Cardiac muscle cell (in vitro differentiated cells and primary cell): ENCODE results near the gene CSNK1G3. TPM values are rescaled to one million over a fixed set of nuclear protein-coding genes. Genes with fewer than 3 reads are reported as not detected.

Experiments used
- DNase-seq, 2 donors: peaks; one replicate each; pipeline versions ENCODE4 v3.0.0 to v3.0.0-alpha.2; 2010 to 2017; ENCODE audit warnings: low read depth in 1 of 2, low spot score in 1 of 2
- H3K27ac ChIP-seq: fragments of 200-600 bp; sonication (generic); 2 replicates; pipeline ENCODE4 v1.5.1; 2016
- H3K27me3 ChIP-seq: fragments of 200-600 bp; sonication (generic); 2 replicates; pipeline ENCODE4 v1.6.0; 2016; ENCODE audit warnings: control low read depth
- H3K36me3 ChIP-seq: fragments of 200-600 bp; sonication (generic); 2 replicates; pipeline ENCODE4 v1.5.1; 2016; ENCODE audit warnings: control low read depth
- H3K4me1 ChIP-seq: fragments of 200-600 bp; sonication (generic); 2 replicates; pipeline ENCODE4 v1.8.1; 2017; ENCODE audit warnings: low read depth, mild to moderate bottlenecking, mixed run types
- H3K4me3 ChIP-seq: fragments of 200-600 bp; sonication (generic); 2 replicates; pipeline ENCODE4 v1.5.1; 2016; ENCODE audit warnings: mild to moderate bottlenecking
- H3K9me3 ChIP-seq: fragments of 200-600 bp; sonication (generic); 2 replicates; pipeline ENCODE4 v1.5.1; 2017; ENCODE audit warnings: low read depth, mild to moderate bottlenecking, control low read depth
- polyA plus RNA-seq: library from polyadenylated mRNA; unstranded; fragments of >200 nt; fragmentation: Nextera tagmentation; extraction: Ambion mirVana; gene quantifications from 2 replicates; pipeline ENCODE4 v1.2.1, GENCODE V29; 2016
- total RNA-seq: library from RNA; depleted of rRNA; stranded (reverse); fragments of >200 nt; gene quantifications from 2 replicates; pipeline ENCODE4 v1.2.3, GENCODE V29; 2016
- TF ChIP-seq, protein P1 (sequence below): IDR thresholded peaks from 2 replicates; pipeline ENCODE4 v1.5.1; 2012; ENCODE audit warnings: low read depth, mild to moderate bottlenecking, low read length

The CSNK1G3 gene
- total and polyA plus RNA-seq, 2 experiments from 2014 or later, result 22.1 to 33.4 TPM

DNA sequence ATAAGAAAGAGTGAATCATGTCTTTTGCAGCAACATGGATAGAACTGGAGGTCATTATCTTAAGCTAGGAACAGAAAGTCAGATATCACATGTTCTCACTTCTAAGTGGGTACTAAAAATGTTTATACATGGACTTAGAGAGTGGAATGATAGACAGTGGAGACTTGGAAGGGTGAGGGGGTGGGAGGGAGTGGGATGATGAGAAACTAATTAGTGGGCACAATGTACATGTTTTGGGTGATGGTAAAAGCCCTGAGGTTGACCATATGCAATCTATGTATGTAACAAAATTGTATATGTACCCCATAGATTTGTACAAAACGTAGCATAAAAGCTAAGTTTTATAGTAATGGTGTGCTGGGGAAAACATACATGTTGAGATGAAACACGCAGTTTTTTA lies 25.3 kb downstream of the CSNK1G3 start:
- H3K9me3 ChIP-seq, result no peaks in the 10 kb centered on the region
- no peaks in the 10 kb centered on the region for H3K27me3 ChIP-seq
- H3K36me3 ChIP-seq, result no peaks in the 10 kb centered on the region
- H3K4me3 ChIP-seq, result no peak overlapping the region
- DNase-seq, result no peak
- no peaks in the 10 kb centered on the region for H3K4me1 ChIP-seq
- H3K27ac ChIP-seq, result no peak overlapping the region
- TF ChIP-seq, protein P1, sequence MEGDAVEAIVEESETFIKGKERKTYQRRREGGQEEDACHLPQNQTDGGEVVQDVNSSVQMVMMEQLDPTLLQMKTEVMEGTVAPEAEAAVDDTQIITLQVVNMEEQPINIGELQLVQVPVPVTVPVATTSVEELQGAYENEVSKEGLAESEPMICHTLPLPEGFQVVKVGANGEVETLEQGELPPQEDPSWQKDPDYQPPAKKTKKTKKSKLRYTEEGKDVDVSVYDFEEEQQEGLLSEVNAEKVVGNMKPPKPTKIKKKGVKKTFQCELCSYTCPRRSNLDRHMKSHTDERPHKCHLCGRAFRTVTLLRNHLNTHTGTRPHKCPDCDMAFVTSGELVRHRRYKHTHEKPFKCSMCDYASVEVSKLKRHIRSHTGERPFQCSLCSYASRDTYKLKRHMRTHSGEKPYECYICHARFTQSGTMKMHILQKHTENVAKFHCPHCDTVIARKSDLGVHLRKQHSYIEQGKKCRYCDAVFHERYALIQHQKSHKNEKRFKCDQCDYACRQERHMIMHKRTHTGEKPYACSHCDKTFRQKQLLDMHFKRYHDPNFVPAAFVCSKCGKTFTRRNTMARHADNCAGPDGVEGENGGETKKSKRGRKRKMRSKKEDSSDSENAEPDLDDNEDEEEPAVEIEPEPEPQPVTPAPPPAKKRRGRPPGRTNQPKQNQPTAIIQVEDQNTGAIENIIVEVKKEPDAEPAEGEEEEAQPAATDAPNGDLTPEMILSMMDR, result no peak

DNA sequence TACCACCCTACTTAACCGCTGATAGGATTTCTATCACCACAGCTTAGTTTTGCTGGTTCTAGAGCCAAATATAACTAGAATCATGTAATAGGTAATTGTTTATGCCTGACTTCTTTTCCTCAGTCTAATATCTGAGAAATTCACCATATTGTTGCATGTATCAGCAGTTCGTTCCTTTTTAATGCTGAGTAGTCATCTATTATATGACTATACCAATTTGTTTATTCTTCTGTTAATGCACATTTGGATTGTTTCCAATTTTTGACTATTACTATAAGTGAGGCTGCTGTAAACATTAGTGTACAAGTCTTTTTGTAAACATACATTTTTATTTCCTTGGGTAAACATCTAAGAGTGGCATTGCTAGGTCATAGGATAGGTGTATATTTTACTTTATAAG lies 25.9 kb downstream of the CSNK1G3 start:
- Histone ChIP-seq H3K4me1 (no peaks in the 10 kb centered on the region), H3K9me3 (no peaks in the 10 kb centered on the region), H3K36me3 (no peaks in the 10 kb centered on the region), H3K27me3 (no peaks in the 10 kb centered on the region), H3K4me3 (no peak overlapping the region), H3K27ac (no peak overlapping the region)
- no peak for DNase-seq
- TF ChIP-seq, protein P1, result no peak

DNA sequence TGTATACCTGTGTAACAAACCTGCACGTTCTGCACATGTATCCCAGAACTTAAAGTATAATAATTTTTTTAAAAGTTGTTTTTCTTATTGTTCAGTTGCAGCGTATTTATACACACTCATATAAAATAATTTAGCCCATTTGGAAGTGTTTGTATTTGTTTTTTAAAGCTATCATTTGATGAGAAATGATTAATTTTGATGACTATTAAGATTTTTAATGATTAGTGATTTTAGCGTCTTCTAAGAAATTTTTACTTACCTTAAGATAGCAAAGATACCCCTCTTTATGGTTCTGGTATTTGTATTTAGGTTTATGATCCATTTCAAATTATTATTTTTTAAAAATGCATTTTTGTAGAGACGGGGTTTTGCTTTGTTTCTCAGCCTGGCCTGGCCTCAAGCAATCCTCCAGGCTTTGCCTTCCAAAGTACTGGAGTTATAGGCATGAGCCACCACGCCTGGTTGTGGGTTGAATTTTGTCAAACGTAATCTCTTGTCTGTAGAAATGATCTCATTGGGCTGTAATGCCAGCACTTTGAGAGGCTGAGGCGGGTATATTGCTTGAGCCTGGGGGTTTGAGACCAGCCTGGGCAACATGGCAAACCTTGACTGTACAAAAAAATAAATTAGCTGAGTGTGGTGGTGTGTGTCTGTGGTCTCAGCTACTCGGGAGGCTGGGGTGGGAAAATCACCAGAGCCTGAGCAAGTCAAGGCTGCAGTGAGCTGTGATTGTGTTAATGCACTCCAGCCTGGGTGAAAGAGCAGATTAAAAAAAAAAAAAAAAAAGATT lies 26.9 kb downstream of the CSNK1G3 start:
- Histone ChIP-seq H3K4me3 (no peak overlapping the region), H3K27ac (peak overlapping the region; percentile 5), H3K9me3 (no peaks in the 10 kb centered on the region), H3K27me3 (no peaks in the 10 kb centered on the region), H3K36me3 (no peaks in the 10 kb centered on the region), H3K4me1 (no peaks in the 10 kb centered on the region)
- TF ChIP-seq, protein P1, result no peak
- peak in 1 of 2 donors; percentile 14 for DNase-seq

DNA sequence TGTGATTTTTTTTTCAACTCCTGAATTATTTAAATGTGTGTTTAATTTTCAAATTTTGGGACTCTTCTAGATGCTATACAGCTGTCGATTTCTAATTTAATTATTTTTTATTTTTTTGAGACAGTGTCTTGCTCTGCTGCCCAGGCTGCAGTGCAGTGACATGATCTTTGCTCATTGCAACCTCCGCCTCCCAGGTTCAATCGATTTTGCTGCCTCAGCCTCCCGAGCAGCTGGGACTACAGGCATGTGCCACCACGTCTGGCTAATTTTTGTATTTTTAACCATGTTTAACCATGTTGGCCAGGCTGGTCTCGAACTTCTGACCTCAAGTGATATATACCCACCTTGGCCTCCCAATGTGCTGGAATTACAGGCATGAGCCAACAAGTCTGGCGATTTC lies 28.6 kb downstream of the CSNK1G3 start:
- no peaks in the 10 kb centered on the region for H3K4me1 ChIP-seq
- no peaks in the 10 kb centered on the region for H3K36me3 ChIP-seq
- no peak overlapping the region for H3K27ac ChIP-seq
- no peak overlapping the region for H3K4me3 ChIP-seq
- TF ChIP-seq, protein P1, result no peak
- DNase-seq, result no peak
- no peaks in the 10 kb centered on the region for H3K27me3 ChIP-seq
- no peaks in the 10 kb centered on the region for H3K9me3 ChIP-seq

DNA sequence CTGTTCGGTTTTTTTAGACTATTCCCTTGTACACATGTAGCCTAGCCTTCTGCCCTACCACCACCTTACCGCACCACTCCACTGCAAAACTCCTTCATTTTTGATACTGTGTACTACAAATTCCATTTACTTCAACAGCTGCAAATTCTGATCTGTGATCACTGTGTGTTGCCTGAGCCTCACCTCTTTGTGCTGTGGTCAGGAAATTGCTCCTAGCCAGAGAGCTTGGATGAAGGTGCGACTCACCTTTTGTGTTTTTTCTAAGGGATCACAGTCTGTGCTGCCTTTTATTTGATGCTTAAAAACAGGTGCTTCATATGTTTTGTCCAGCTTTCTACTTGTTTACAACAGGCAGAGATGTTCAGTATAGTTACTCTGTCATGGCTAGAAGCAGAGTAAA lies 31.5 kb downstream of the CSNK1G3 start:
- Histone ChIP-seq H3K36me3 (no peaks in the 10 kb centered on the region), H3K27me3 (no peaks in the 10 kb centered on the region), H3K4me1 (no peaks in the 10 kb centered on the region), H3K4me3 (no peak overlapping the region), H3K27ac (peak overlapping the region; percentile 59), H3K9me3 (no peaks in the 10 kb centered on the region)
- no peak for DNase-seq
- TF ChIP-seq, protein P1, result no peak
